Heart left ventricle (tissue), 16 donors: ENCODE data around the gene CDHR5. TPM values are rescaled to one million over a fixed set of nuclear protein-coding genes. Genes with fewer than 3 reads are reported as not detected.

Experiments used
- ATAC-seq, 4 donors: fragments of 200-7000 bp; cut with Tn5 transposase; one replicate each; pipeline ENCODE4 v1.9.1; 2020 to 2022; ENCODE audit warnings: moderate library complexity in 4 of 4, mild to moderate bottlenecking in 3 of 4, moderate number of reproducible peaks in 1 of 4
- DNase-seq, 5 donors: peaks; one replicate each; pipeline ENCODE4 v3.0.0-alpha.2; 2020
- H3K27ac ChIP-seq, 12 donors: fragments of 200-600 bp; sonication (generic) in 4 of 12; one replicate each; pipeline versions ENCODE4 v1.5.0 to v1.8.0; 2016 to 2022; ENCODE audit warnings: mild to moderate bottlenecking in 2 of 12
- H3K27me3 ChIP-seq, 9 donors: fragments of 200-600 bp; sonication (generic) in 2 of 9; one replicate each; pipeline versions ENCODE4 v1.5.1 to v1.8.0; 2016 to 2022; ENCODE audit warnings: mild to moderate bottlenecking in 3 of 9
- H3K36me3 ChIP-seq, 9 donors: fragments of 200-600 bp; sonication (generic) in 2 of 9; one replicate each; pipeline versions ENCODE4 v1.5.0 to v1.8.0; 2018 to 2022; ENCODE audit warnings: mild to moderate bottlenecking in 2 of 9
- H3K4me1 ChIP-seq, 12 donors: fragments of 200-600 bp; sonication (generic) in 4 of 12; one replicate each; pipeline versions ENCODE4 v1.5.0 to v1.8.0; 2016 to 2022; ENCODE audit warnings: mild to moderate bottlenecking in 3 of 12
- H3K4me3 ChIP-seq, 12 donors: fragments of 200-600 bp; sonication (generic) in 4 of 12; one replicate each; pipeline versions ENCODE4 v1.5.0 to v1.8.0; 2017 to 2022; ENCODE audit warnings: mild to moderate bottlenecking in 9 of 12, moderate library complexity in 4 of 12
- H3K9me3 ChIP-seq, 12 donors: fragments of 200-600 bp; sonication (generic) in 4 of 12; one replicate each; pipeline versions ENCODE4 v1.5.0 to v1.8.0; 2016 to 2022; ENCODE audit warnings: mild to moderate bottlenecking in 1 of 12
- CTCF ChIP-seq, 12 donors: fragments of 200-600 bp; sonication (generic) in 4 of 12; IDR thresholded peaks; one replicate each; pipeline versions ENCODE4 v1.5.0 to v1.8.0; 2018 to 2022; ENCODE audit warnings: antibody characterized with exemption in 12 of 12, mild to moderate bottlenecking in 5 of 12
- POLR2A ChIP-seq, 2 donors: fragments of 450-650 bp; IDR thresholded peaks; one replicate each; pipeline ENCODE4 v1.6.1; 2017; ENCODE audit warnings: antibody characterized with exemption in 2 of 2, mild to moderate bottlenecking in 2 of 2, moderate library complexity in 2 of 2
- WGBS, 4 donors: extraction: QIAGEN DNeasy Blood & Tissue Kit in 2 of 4; methylation state at CpG; one replicate each; pipeline versions ENCODE4 v1.1.5 to v1.1.7; 2013 to 2018; 5-methylcytosine and 5-hydroxymethylcytosine counted together
- intact Hi-C, 10 donors: fragments of 100-400 bp; cut with DNase I; formaldehyde crosslinking; loops; one replicate each; pipeline versions ENCODE4 v1.11.1 to v1.14.2; 2022
- polyA plus RNA-seq, 2 donors: library from polyadenylated mRNA; stranded (reverse); fragments of 200-250 nt; gene quantifications; one replicate each; pipeline ENCODE4 v1.2.3, GENCODE V29; 2013
- total RNA-seq, 9 donors: library from RNA; depleted of rRNA in 2 of 9; stranded (reverse); fragments of >200 nt in 2 of 9; fragmentation: NEBNext Ultra II Directional in 3 of 9; extraction: Animal tissue kit (Norgen Biotek cat#: 25700) in 3 of 9; gene quantifications; one replicate each; pipeline versions ENCODE4 v1.1.0 to v1.2.4, GENCODE V29; 2016 to 2023
- donor health status: ischemic (EF 13 %, LVEDD 7.1; RV severe dilation, severe dysfunction).
- donor health status: healthy with polysubstance abuse.
- donor health status: DM: no; HTN: yes; CAD: no.
- donor health status: DM: no; HTN: no; CAD: no.
- donor health status: ischemic (EF 25% LVEDD 6.9; RV normal size, moderate dysfunction).
- donor health status: ischemic (EF 25% LVEDD 5.7; RV mildly dilated, moderate dysfunction).
- donor health status: healthy.
- donor health status: DM: yes; HTN: yes; CAD: no.
- donor health status: ischemic (EF 35%, LVEDD 5.7; RV mildly dilated, moderate dysfunction).
- donor health status: nonischemic (EF 11% LVEDD 7.7; RV severe dilation, severe dysfunction).
- donor health status: DM: yes; HTN: yes; CAD: no.
- donor health status: PGD.
- donor health status: ischemic (EF 29% LVEDD 5.4; RV normal size, mild dysfunction).
- donor health status: nonischemic (EF 23%, LVEDD 6.1; RV moderate dilation, normal function).

CDHR5 gene
- total and polyA plus RNA-seq, 11 donors, result 0.07 TPM; not detected in 10

- Histone ChIP-seq H3K9me3 (no peaks in the 10 kb centered on the region), H3K4me3 (no peak overlapping the region), H3K27me3 (peaks cover 0 to 13% (median 2%) of the 10 kb centered on the region in 9 donors), H3K27ac (no peak overlapping the region), H3K36me3 (peaks cover 0 to 3% (median 0%) of the 10 kb centered on the region in 9 donors), H3K4me1 (peaks cover 0 to 14% (median 6%) of the 10 kb centered on the region in 12 donors)
- ATAC-seq (no peak), DNase-seq (no peak)
- 96 to 97% (median 97%) methylated on average over 11 to 13 of the region's 13 CpGs for WGBS, 4 donors
- TF ChIP-seq CTCF (IDR thresholded peaks at IDR 0.05) (no peak), POLR2A (IDR thresholded peaks at IDR 0.05) (no peak)
- intact Hi-C loops, result no loop called here
Measured at GRCh38 chr11:620201-620600, 4.6 kb downstream of the CDHR5 start.

GRCh38 chr11:619628-620050, 5.1 kb downstream of the CDHR5 start:
- Histone ChIP-seq H3K4me3 (no peak overlapping the region), H3K27me3 (peaks cover 0 to 8% (median 0%) of the 10 kb centered on the region in 9 donors), H3K4me1 (peaks cover 3 to 20% (median 11%) of the 10 kb centered on the region in 12 donors), H3K27ac (no peak overlapping the region), H3K36me3 (peaks cover 0 to 7% (median 0%) of the 10 kb centered on the region in 9 donors), H3K9me3 (no peaks in the 10 kb centered on the region)
- intact Hi-C loops, result loop anchor here in 1 of 10 donors (5.0 kb wide), 1 partner anchor 42 kb away; the partner anchor contains the start of gene PHRF1
- no peak for ATAC-seq
- no peak for DNase-seq
- no peak for TF ChIP-seq POLR2A (IDR thresholded peaks at IDR 0.05)
- no peak for TF ChIP-seq CTCF (IDR thresholded peaks at IDR 0.05)
- WGBS, 4 donors, result 95 to 97% (median 96%) methylated on average over 20 to 22 of the region's 22 CpGs

- DNase-seq (no peak), ATAC-seq (no peak)
- no peak for TF ChIP-seq CTCF (IDR thresholded peaks at IDR 0.05)
- intact Hi-C loops, result loop anchor here in 1 of 10 donors (5.0 kb wide), 1 partner anchor 42 kb away; the partner anchor contains the start of gene PHRF1
- Histone ChIP-seq H3K27me3 (peaks cover 0 to 2% (median 0%) of the 10 kb centered on the region in 9 donors), H3K27ac (no peak overlapping the region), H3K36me3 (peaks cover 0 to 13% (median 0%) of the 10 kb centered on the region in 9 donors), H3K4me3 (no peak overlapping the region), H3K9me3 (no peaks in the 10 kb centered on the region), H3K4me1 (peaks cover 8 to 26% (median 17%) of the 10 kb centered on the region in 12 donors)
- WGBS, 4 donors, result 89 to 95% (median 94%) methylated on average over 20 to 24 of the region's 24 CpGs
Measured at GRCh38 chr11:618856-619627, 5.7 kb downstream of the CDHR5 start.

- H3K27me3 ChIP-seq, result no peaks in the 10 kb centered on the region
- no peaks in the 10 kb centered on the region for H3K9me3 ChIP-seq
- no peak for ATAC-seq
- WGBS, 4 donors, result 92 to 96% (median 94%) methylated on average over 23 to 25 of the region's 25 CpGs
- peaks cover 0 to 20% (median 3%) of the 10 kb centered on the region in 9 donors for H3K36me3 ChIP-seq
- H3K4me3 ChIP-seq, result no peak overlapping the region
- DNase-seq, result no peak
- H3K27ac ChIP-seq, result no peak overlapping the region
- no peak for TF ChIP-seq POLR2A (IDR thresholded peaks at IDR 0.05)
- peaks cover 8 to 34% (median 21%) of the 10 kb centered on the region in 12 donors for H3K4me1 ChIP-seq
- intact Hi-C loops, result loop anchor here in 1 of 10 donors (5.0 kb wide), 1 partner anchor 41 kb away; the partner anchor contains the start of gene PHRF1
Measured at GRCh38 chr11:617912-618682, 6.7 kb downstream of the CDHR5 start.
